NCI-H2107 (cell line): ENCODE results near the gene CCDC116.

ENCODE experiments used
- DNase-seq: peaks from one replicate; lab custom pipeline; 2025; lab: John Stamatoyannopoulos, UW

CCDC116 gene

GRCh38 chr22:21681566-21682370 lies 49.2 kb downstream of the CCDC116 start:
- DNase-seq = no peak

- DNase-seq = no peak
Measured at GRCh38 chr22:21682385-21683175, 50.0 kb downstream of the CCDC116 start.

DNA sequence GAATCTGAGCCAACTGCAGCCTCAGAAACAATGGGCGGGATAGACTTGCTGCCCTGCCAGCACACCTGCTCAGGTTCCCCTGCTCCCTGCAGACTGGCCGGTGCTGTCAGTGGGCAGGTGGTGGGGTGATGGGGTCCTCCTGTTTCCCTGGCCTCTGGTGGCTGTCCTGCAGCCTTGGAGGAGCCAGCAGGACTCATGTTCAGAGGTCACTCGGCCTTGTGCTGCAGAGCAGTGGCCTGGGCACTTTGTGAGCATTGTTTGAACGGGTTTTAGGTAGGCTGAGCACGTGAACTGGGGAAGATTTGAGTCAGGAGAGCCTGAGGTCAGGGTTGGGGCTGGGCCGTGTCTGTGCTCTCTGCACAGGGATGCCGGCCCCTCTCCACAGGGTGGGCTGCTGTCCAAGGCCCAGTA lies 50.8 kb downstream of the CCDC116 start:
- no peak for DNase-seq

GRCh38 chr22:21684492-21685163 lies 52.1 kb downstream of the CCDC116 start:
- DNase-seq = no peak

DNA sequence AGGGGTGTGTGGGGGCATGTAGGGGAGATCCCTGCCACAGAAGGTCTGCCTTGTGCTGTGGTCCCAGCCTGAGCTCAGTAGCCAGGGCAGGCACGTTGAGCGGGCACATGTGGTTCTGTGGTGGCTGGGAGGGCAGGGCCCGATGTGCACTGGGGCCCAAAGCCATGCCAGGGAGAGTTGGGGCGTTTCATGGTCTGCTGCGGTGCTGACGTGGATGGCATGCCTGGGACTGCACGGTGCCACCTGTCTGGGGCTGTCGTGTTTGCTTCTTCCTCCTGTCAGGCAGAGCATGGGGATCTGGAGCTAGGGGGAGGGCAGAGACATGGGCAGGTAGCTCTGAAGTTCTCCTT lies 52.6 kb downstream of the CCDC116 start:
- DNase-seq = no peak

DNA sequence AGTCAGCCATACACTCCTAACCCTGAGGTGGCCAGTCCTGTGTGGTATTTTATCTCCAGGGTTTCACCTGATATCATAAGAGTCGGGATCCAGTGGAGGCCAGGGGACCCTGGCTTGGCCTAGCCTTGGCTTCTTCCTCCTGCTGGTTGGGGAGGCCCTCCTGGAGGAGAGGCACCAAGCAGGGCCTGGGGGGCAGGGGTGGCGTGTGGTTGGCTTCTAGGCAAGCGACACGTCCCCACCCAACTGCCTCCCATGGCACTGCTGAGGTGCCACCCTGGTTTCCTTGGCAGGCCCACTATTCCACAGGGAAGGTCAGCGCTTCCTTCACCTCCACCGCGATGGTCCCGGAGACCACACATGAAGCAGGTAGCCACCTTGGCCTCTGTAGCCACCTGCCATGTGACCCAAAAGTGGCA lies 53.6 kb downstream of the CCDC116 start:
- no peak for DNase-seq
